DMS114 treated with DMSO at 0.1 percent for 48 hours (cell line): ENCODE measurements around the gene SMIM32.

Experiments
- DNase-seq: peaks from one replicate; lab custom pipeline; 2025; ENCODE audit not compliant: unreplicated experiment; lab: John Stamatoyannopoulos, UW

The SMIM32 gene

GRCh38 chr5:136190091-136190720 is 2.8 kb downstream of the SMIM32 start:
- DNase-seq: no peak

- no peak for DNase-seq
Measured at GRCh38 chr5:136188859-136189258, 4.1 kb downstream of the SMIM32 start.

- no peak for DNase-seq
Measured at GRCh38 chr5:136186796-136187195, 6.2 kb downstream of the SMIM32 start.

- DNase-seq: no peak
Measured at GRCh38 chr5:136185974-136186665, 6.8 kb downstream of the SMIM32 start.

- DNase-seq: no peak
Measured at GRCh38 chr5:136182618-136183017, 10.3 kb downstream of the SMIM32 start.

GRCh38 chr5:136174021-136174659 is 18.8 kb downstream of the SMIM32 start:
- DNase-seq: peak; percentile 56

GRCh38 chr5:136169218-136169617 is 23.7 kb downstream of the SMIM32 start:
- no peak for DNase-seq

- DNase-seq: no peak
Measured at GRCh38 chr5:136166909-136167308, 26.1 kb downstream of the SMIM32 start.

- no peak for DNase-seq
Measured at GRCh38 chr5:136164226-136164625, 28.7 kb downstream of the SMIM32 start.

GRCh38 chr5:136162008-136162407 is 31.0 kb downstream of the SMIM32 start:
- no peak for DNase-seq

- no peak for DNase-seq
Measured at GRCh38 chr5:136159457-136159856, 33.5 kb downstream of the SMIM32 start.

GRCh38 chr5:136157514-136157913 is 35.4 kb downstream of the SMIM32 start:
- no peak for DNase-seq

GRCh38 chr5:136155761-136156160 is 37.2 kb downstream of the SMIM32 start:
- no peak for DNase-seq

GRCh38 chr5:136155078-136155477 is 37.9 kb downstream of the SMIM32 start:
- no peak for DNase-seq

- no peak for DNase-seq
Measured at GRCh38 chr5:136153581-136154236, 39.3 kb downstream of the SMIM32 start.

- DNase-seq: no peak
Measured at GRCh38 chr5:136149891-136150290, 43.1 kb downstream of the SMIM32 start.

- DNase-seq: no peak
Measured at GRCh38 chr5:136147632-136148031, 45.3 kb downstream of the SMIM32 start.

GRCh38 chr5:136146201-136146600 is 46.8 kb downstream of the SMIM32 start:
- DNase-seq: no peak

GRCh38 chr5:136145030-136145429 is 47.9 kb downstream of the SMIM32 start:
- DNase-seq: no peak

- no peak for DNase-seq
Measured at GRCh38 chr5:136143763-136144162, 49.2 kb downstream of the SMIM32 start.

- DNase-seq: no peak
Measured at GRCh38 chr5:136143312-136143711, 49.6 kb downstream of the SMIM32 start.

- DNase-seq: no peak
Measured at GRCh38 chr5:136141561-136141960, 51.4 kb downstream of the SMIM32 start.
